NB4 (cell line): Measurements from ENCODE around the gene TKFC.

Source experiments
- CTCF ChIP-seq: IDR thresholded peaks from one replicate; pipeline ENCODE4 v1.5.1; 2012; ENCODE audit warnings: low read depth, low read length
- TF ChIP-seq, protein P1 (sequence below): IDR thresholded peaks from 2 replicates; pipeline ENCODE4 v1.6.1; 2011; ENCODE audit warnings: low read depth, low read length

- TF ChIP-seq, protein P1, sequence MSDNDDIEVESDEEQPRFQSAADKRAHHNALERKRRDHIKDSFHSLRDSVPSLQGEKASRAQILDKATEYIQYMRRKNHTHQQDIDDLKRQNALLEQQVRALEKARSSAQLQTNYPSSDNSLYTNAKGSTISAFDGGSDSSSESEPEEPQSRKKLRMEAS: no peak
- TF ChIP-seq CTCF: no peak
Observed at GRCh38 chr11:61302550-61302949, 30.5 kb upstream of the TKFC start.
